Activated CD4-positive, alpha-beta memory T cell treated with anti-CD3 and anti-CD28 coated beads for 36 hours (primary cell): Measurements from ENCODE around the gene SEZ6. TPM values are rescaled to one million over a fixed set of nuclear protein-coding genes. Genes with fewer than 3 reads are reported as not detected.

Experiments
- CTCF ChIA-PET: fragments of 350-600 bp; sonication (Branson Sonifier 250); formaldehyde crosslinking; loops from one replicate; lab custom pipeline; 2021; ENCODE audit warnings: antibody characterized with exemption, inconsistent platforms; lab: Charles Lee
- POLR2A ChIA-PET: fragments of 350-600 bp; sonication (Branson Sonifier 250); formaldehyde crosslinking; loops from one replicate; lab custom pipeline; 2021; ENCODE audit warnings: antibody characterized with exemption; lab: Charles Lee
- DNase-seq: peaks from one replicate; pipeline ENCODE4 v3.0.0-alpha.2; 2020
- H3K27ac Mint-ChIP-seq: one replicate; pipeline ENCODE4 v1.8.0; 2021; ENCODE audit warnings: mixed read lengths
- H3K27me3 Mint-ChIP-seq: one replicate; pipeline ENCODE4 v1.8.0; 2021; ENCODE audit warnings: mixed read lengths
- H3K36me3 Mint-ChIP-seq: one replicate; pipeline ENCODE4 v1.8.0; 2021; ENCODE audit warnings: mixed read lengths
- H3K4me1 Mint-ChIP-seq: one replicate; pipeline ENCODE4 v1.8.0; 2021; ENCODE audit warnings: low read depth, mixed read lengths
- H3K4me3 Mint-ChIP-seq: one replicate; pipeline ENCODE4 v1.8.0; 2021; ENCODE audit warnings: mild to moderate bottlenecking, mixed read lengths
- H3K9me3 Mint-ChIP-seq: one replicate; pipeline ENCODE4 v1.8.0; 2021; ENCODE audit warnings: mixed read lengths
- intact Hi-C: fragments of 100-400 bp; cut with micrococcal nuclease; formaldehyde crosslinking; loops from one replicate; pipeline ENCODE4 v1.15.1; 2023
- total RNA-seq, 2 experiments: library from RNA; stranded (reverse); gene quantifications; one replicate each; pipeline ENCODE4 v1.2.3, GENCODE V29; 2021

The SEZ6 gene
- total RNA-seq, 2 experiments from 2014 or later, result not detected

DNA sequence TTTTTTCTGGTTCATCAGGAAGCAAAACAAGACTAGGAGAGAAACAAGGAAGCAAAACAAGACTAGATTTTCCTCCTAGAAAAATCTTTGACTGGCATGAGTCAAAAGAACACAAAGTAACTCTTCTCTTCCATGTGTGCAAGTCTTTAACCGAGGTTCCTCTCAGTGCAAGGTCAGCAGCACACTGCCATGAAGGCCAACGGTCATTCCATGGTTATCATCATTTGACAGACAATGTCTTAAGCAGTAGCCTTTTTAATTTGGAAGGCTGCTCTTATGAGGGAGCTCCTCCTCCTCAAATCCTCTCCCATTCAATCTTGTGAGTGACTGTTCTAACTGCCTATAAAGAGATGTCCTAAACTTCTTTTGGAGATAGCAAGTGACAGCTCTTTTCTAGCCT is 87.5 kb downstream of the SEZ6 start:
- intact Hi-C loops, result no loop called here
- H3K27ac Mint-ChIP-seq, result peak overlapping the region; percentile 10
- CTCF ChIA-PET, result interaction anchor here (0.9 to 5.0 kb wide), 8 partner anchors 9 to 191 kb away, joined by 3 to 38 read pairs (median 4); partner anchors contain the start of genes DHRS13 and TLCD1

DNA sequence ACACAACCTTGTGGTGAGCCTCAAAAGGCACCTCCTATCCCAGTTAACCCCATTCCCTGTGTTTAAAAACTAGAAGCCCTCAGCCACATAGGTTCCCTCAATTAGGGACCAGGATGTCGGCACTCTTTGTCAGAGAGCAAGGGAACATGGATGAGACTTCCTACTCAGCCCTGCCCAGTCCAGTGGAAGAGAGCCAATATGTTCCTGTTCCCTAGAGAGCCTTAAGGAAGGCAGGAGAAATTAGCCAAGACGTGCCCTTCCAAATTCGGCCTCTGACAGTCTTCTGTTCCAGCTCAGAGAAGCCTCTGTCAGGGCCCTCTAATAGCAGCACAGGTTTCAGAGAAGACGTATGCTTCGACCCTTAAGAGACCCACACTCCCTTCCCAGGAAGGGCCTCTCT is 88.4 kb downstream of the SEZ6 start:
- Mint-ChIP-seq H3K27me3 (no peaks in the 10 kb centered on the region), H3K27ac (no peak overlapping the region), H3K36me3 (peaks cover 76% of the 10 kb centered on the region), H3K9me3 (peaks cover 9% of the 10 kb centered on the region), H3K4me1 (peaks cover 14% of the 10 kb centered on the region), H3K4me3 (no peak overlapping the region)
- intact Hi-C loops, result loop anchor here (2.0 kb wide), 1 partner anchor 155 kb away; no protein-coding TSS in a partner anchor
- no peak for DNase-seq
- CTCF ChIA-PET, result interaction anchor here (1.1 to 5.0 kb wide), 8 partner anchors 8 to 190 kb away, joined by 3 to 38 read pairs (median 8); partner anchors contain the start of genes DHRS13, FLOT2 and TLCD1
- POLR2A ChIA-PET, result no interaction called here

More for the DNA sequence above, 87.5 kb downstream of the SEZ6 start:
- H3K36me3 Mint-ChIP-seq, result peaks cover 74% of the 10 kb centered on the region
- peaks cover 9% of the 10 kb centered on the region for H3K9me3 Mint-ChIP-seq
- H3K4me1 Mint-ChIP-seq, result peaks cover 16% of the 10 kb centered on the region
- no peak overlapping the region for H3K4me3 Mint-ChIP-seq
- H3K27me3 Mint-ChIP-seq, result no peaks in the 10 kb centered on the region
- no peak for DNase-seq
- POLR2A ChIA-PET, result no interaction called here

DNA sequence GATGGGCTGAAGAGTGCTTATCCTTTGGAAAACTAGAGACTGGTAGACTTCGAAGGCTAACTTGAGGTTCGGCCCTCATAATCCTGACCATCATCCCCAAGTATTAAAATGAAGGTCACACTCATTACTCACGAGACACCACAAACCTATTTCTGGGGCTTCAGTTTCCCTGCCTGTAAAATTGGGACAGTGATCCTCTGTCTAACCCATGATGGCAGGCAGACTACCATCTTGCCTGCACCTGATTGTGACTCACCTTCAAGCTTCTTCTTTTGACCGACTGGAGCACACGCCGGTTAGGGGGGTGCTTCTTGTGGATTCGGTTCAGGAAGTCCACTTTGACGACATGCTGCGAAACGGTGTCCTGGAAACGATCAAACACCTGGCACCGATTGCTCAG is 88.8 kb downstream of the SEZ6 start:
- POLR2A ChIA-PET, result no interaction called here
- DNase-seq, result no peak
- intact Hi-C loops, result loop anchor here (2.0 kb wide), 1 partner anchor 154 kb away; no protein-coding TSS in a partner anchor
- Mint-ChIP-seq H3K4me1 (peaks cover 14% of the 10 kb centered on the region), H3K36me3 (peaks cover 78% of the 10 kb centered on the region), H3K27me3 (no peaks in the 10 kb centered on the region), H3K27ac (no peak overlapping the region), H3K4me3 (no peak overlapping the region), H3K9me3 (peaks cover 9% of the 10 kb centered on the region)
- CTCF ChIA-PET, result interaction anchor here (0.6 to 5.0 kb wide), 10 partner anchors 9 to 190 kb away, joined by 3 to 38 read pairs (median 12); partner anchors contain the start of genes DHRS13, FLOT2, PHF12 and TLCD1

DNA sequence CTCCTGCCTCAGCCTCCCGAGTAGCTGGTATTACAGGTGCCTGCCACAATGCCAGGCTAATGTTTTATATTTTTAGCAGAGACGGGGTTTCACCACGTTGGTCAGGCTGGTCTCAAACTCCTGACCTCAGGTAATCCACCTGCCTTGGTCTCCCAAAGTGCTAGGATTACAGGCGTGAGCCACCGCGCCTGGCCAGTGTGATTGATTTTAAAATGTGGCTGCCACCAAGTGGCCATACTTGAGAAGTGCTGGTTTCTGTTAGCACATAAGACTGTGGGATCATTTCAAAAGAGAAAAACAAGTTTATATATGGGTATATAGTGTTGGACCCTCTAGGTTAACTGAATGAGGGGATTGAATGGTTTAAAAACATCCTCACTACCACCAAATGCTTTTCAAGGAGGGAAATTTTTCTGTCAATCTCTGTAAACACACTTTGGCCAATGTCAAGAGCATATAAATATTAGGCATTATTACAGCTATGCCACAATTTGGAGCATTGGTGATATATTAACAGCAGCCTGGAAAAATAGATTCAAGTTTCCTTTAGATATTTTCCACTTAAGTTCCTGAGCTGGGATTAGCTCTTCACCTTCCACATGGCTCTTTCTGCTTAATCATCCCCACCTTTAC is 89.4 kb downstream of the SEZ6 start:
- CTCF ChIA-PET, result interaction anchor here (0.6 to 5.0 kb wide), 16 partner anchors 9 to 189 kb away, joined by 3 to 38 read pairs (median 6); partner anchors contain the start of genes DHRS13, FLOT2, NEK8 and PHF12
- Mint-ChIP-seq H3K27ac (no peak overlapping the region), H3K27me3 (no peaks in the 10 kb centered on the region), H3K36me3 (peaks cover 77% of the 10 kb centered on the region), H3K4me1 (peaks cover 14% of the 10 kb centered on the region), H3K9me3 (peaks cover 9% of the 10 kb centered on the region), H3K4me3 (no peak overlapping the region)
- DNase-seq, result peak; percentile 56
- POLR2A ChIA-PET, result interaction anchor here (1.9 kb wide), 1 partner anchor 189 kb away, joined by 5 read pairs; no protein-coding TSS in a partner anchor
- intact Hi-C loops, result loop anchor here (2.0 kb wide), 1 partner anchor 154 kb away; no protein-coding TSS in a partner anchor

DNA sequence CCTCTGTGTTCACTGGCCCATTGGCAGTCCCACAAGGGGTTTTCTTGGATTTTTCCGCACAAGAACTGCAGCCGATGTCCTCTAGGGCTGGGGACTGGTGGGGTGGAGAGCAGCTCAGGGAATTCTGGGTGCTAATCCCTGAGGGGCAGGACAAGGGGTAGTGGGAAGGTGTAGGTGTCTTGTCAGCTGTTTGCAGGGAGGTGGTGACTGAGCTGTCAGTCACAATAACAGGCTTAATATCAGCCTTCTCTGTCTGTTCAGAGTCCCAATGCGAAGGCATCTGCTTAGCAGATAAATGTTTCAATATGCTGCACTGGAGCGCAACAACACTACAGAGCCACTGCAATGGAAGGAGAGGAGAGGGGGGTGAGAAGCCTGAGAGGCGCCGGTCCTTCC is 92.9 kb downstream of the SEZ6 start:
- Mint-ChIP-seq H3K4me3 (no peak overlapping the region), H3K36me3 (peaks cover 78% of the 10 kb centered on the region), H3K4me1 (peaks cover 14% of the 10 kb centered on the region), H3K9me3 (peaks cover 9% of the 10 kb centered on the region), H3K27ac (no peak overlapping the region), H3K27me3 (no peaks in the 10 kb centered on the region)
- ChIA-PET POLR2A (no interaction called here), CTCF (interaction anchor here (0.5 to 2.7 kb wide), 8 partner anchors 9 to 186 kb away, joined by 3 to 10 read pairs (median 5); partner anchors contain the start of genes NEK8 and TLCD1)
- intact Hi-C loops, result no loop called here
- DNase-seq, result no peak

DNA sequence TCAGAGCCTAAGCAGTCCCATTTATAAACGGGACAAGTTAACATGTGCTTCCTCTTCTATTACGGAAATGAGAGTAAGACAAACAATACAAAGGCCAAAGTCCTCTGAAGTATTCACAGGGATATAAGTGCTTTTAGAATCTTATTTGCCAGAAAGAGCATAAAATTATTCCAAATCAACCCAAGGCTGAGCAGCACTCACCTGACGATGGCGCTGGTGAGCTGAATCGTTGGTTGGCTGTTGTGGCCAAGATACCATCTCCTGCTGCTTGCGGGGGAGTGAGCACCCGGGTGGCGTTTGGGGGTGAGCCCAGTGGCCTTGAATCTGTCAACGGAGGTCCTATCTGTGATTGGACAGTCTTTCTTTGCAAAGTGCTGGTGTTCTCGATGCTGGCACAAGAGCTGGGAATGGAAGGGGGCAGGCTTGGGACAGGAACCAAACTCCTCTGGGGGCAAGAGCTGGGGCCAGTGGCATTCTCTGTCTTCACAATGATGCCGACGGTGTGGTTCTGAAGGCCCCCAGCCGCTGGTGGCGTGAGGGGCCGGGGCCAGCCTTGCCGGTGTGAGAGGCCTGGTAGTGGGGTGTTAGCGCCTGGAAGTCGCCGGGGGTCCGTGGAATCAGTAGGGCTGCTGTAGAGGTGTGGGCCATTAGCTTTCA is 93.4 kb downstream of the SEZ6 start:
- peak; percentile 34 for DNase-seq
- Mint-ChIP-seq H3K36me3 (peaks cover 73% of the 10 kb centered on the region), H3K9me3 (peaks cover 9% of the 10 kb centered on the region), H3K27me3 (no peaks in the 10 kb centered on the region), H3K4me1 (peaks cover 14% of the 10 kb centered on the region), H3K27ac (no peak overlapping the region), H3K4me3 (no peak overlapping the region)
- ChIA-PET CTCF (interaction anchor here (0.5 to 2.7 kb wide), 10 partner anchors 9 to 186 kb away, joined by 3 to 10 read pairs (median 5); partner anchors contain the start of genes DHRS13, NEK8 and TLCD1), POLR2A (interaction anchor here (0.6 kb wide), 1 partner anchor 201 kb away, joined by 3 read pairs; no protein-coding TSS in a partner anchor)
- intact Hi-C loops, result no loop called here

DNA sequence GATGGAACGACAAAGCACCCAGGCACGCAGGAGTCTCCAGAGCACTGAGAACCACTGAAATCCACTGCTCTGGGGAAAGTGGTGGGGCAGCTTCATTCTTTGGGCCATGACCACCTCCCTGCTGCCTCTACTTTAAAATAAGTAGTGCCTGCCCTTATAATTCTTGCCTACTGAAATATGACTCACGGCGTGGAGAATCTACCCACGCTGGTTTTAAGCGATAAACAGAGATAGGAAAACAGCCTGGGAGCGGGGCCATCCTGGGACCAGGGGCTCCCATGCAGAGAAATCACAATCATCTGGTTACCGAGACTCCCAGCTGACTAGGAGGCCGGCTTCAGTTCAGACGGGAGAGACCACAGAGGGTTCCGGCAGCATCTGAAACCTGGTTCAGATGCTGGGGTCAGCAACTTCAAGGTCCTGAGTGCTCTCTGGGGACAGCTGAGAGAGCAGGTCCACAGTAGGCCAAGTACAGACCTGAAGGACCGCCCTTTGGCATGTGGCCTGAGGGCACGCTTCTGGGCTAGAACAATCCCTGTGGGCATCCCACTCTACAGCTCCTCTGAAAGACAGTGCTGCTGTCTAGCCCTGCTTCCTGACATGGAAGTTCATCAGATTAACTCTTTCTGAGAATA is 94.3 kb downstream of the SEZ6 start:
- POLR2A ChIA-PET, result no interaction called here
- H3K27me3 Mint-ChIP-seq, result no peaks in the 10 kb centered on the region
- CTCF ChIA-PET, result interaction anchor here (1.1 to 2.7 kb wide), 5 partner anchors 8 to 185 kb away, joined by 3 to 10 read pairs (median 5); partner anchors contain the start of genes DHRS13 and TLCD1
- DNase-seq, result no peak
- H3K36me3 Mint-ChIP-seq, result peaks cover 69% of the 10 kb centered on the region
- H3K4me3 Mint-ChIP-seq, result no peak overlapping the region
- peaks cover 9% of the 10 kb centered on the region for H3K9me3 Mint-ChIP-seq
- no peak overlapping the region for H3K27ac Mint-ChIP-seq
- H3K4me1 Mint-ChIP-seq, result peaks cover 14% of the 10 kb centered on the region
- intact Hi-C loops, result no loop called here

DNA sequence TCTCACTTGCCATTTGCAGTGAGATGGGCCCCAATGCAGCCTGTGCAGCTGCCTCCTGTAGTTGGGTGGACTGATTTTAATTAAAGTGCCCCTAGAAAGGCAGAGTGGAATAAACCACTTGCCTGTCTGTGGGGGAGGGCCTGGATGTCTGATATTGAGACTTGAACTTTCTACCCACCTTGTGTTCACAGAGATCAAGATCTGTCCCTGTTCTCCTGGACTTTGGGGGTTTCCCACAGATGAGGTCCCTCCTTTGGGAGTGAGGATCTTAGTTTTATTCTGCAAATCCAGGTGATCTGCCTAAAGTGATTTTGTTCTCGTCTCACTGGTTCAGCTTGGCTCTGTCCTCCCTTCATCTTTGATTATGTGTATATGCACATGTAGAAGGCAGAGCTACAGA is 95.3 kb downstream of the SEZ6 start:
- no peak overlapping the region for H3K27ac Mint-ChIP-seq
- H3K27me3 Mint-ChIP-seq, result no peaks in the 10 kb centered on the region
- ChIA-PET CTCF (interaction anchor here (0.9 to 3.4 kb wide), 7 partner anchors 10 to 206 kb away, joined by 3 to 15 read pairs (median 4); no protein-coding TSS in a partner anchor), POLR2A (interaction anchor here (1.1 kb wide), 1 partner anchor 12 kb away, joined by 5 read pairs; the partner anchor contains the start of gene FLOT2)
- peaks cover 14% of the 10 kb centered on the region for H3K4me1 Mint-ChIP-seq
- H3K9me3 Mint-ChIP-seq, result peaks cover 9% of the 10 kb centered on the region
- DNase-seq, result no peak
- H3K36me3 Mint-ChIP-seq, result peaks cover 62% of the 10 kb centered on the region
- intact Hi-C loops, result no loop called here
- H3K4me3 Mint-ChIP-seq, result no peak overlapping the region

DNA sequence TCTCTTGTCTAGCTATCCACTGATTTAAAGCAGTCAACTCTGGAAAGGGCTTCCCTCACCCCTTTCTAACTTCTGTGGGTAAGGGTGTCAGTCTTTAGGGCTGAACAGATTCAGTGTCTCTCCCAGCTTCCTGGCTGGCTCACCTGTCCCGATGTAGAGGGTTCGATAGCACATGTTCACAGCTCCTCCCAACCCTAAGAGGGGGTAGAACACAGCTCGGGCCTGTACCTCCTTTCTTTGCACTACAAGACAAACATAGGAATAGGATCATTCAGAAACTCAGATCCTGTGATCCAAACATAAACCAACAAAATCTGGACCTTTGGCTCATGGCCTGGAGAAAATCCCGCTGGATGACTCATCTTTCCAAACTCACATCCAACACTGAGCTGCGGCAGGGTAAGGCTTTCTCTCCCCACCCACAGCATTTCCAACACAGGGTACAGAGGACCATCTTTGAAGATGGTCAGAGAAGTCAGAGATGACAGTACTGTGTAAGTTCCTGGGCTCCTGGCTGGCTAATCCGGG is 97.1 kb downstream of the SEZ6 start:
- H3K9me3 Mint-ChIP-seq, result no peaks in the 10 kb centered on the region
- CTCF ChIA-PET, result interaction anchor here (0.9 to 3.4 kb wide), 6 partner anchors 10 to 182 kb away, joined by 3 to 15 read pairs (median 5); partner anchors contain the start of gene TLCD1
- H3K36me3 Mint-ChIP-seq, result peaks cover 47% of the 10 kb centered on the region
- H3K27me3 Mint-ChIP-seq, result no peaks in the 10 kb centered on the region
- intact Hi-C loops, result loop anchor here (10.0 kb wide), 1 partner anchor 264 kb away; the partner anchor contains the start of gene BLTP2
- no peak overlapping the region for H3K27ac Mint-ChIP-seq
- POLR2A ChIA-PET, result interaction anchor here (1.1 kb wide), 1 partner anchor 39 kb away, joined by 4 read pairs; no protein-coding TSS in a partner anchor
- H3K4me3 Mint-ChIP-seq, result no peak overlapping the region
- H3K4me1 Mint-ChIP-seq, result no peaks in the 10 kb centered on the region
- DNase-seq, result no peak

DNA sequence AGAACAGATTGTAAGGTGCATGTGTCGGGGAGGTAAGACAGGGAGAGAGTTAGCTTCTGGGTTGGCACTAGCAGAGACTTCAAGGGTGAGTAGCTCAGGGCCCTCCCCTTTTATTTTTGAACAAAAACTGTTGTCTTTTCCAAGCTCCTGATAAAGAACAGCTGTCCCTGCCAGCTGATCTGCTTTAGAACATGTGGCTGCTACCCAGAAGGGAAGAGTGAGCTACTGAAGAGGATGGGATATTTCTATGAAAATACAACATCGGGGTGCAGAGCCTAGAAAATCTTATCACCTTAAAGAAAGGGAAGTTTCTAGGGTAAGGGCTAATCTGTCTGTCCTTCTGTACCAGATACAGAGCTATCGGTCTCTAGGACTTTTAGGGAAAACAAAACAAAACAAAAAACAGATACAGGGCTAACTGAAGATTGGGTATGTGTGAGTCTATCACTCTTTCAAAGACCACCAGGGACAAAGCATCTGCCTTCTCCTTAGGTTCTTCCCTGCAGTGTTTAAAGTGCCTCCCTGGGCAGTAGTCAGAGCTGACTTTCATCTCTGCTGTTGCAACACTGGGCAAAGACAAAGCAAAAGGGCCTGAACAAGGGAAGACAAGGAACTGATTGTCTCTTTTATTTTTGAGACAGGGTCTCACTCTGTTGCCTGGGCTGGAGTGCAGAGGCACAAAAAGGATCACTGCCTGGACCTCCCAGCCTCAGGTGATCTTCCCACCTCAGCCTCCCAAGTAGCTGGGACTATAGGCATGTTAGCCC is 97.9 kb downstream of the SEZ6 start:
- Mint-ChIP-seq H3K27me3 (no peaks in the 10 kb centered on the region), H3K4me1 (no peaks in the 10 kb centered on the region), H3K9me3 (no peaks in the 10 kb centered on the region), H3K4me3 (no peak overlapping the region), H3K27ac (no peak overlapping the region), H3K36me3 (peaks cover 39% of the 10 kb centered on the region)
- intact Hi-C loops, result loop anchor here (10.0 kb wide), 1 partner anchor 263 kb away; the partner anchor contains the start of gene BLTP2
- ChIA-PET POLR2A (interaction anchor here (0.6 to 0.9 kb wide), 2 partner anchors 188 to 194 kb away, joined by 3 read pairs; no protein-coding TSS in a partner anchor), CTCF (interaction anchor here (0.6 to 3.4 kb wide), 7 partner anchors 8 to 204 kb away, joined by 3 to 15 read pairs (median 4); partner anchors contain the start of genes FLOT2 and TLCD1)
- no peak for DNase-seq
